HepG2 (cell line): ENCODE measurements around the gene EIF4A3. TPM values are rescaled to one million over a fixed set of nuclear protein-coding genes. Genes with fewer than 3 reads are reported as not detected.

Experiments used
- ASH2L ChIP-seq: fragments of 300-600, 200-600 bp; sonication (generic); IDR thresholded peaks from 2 replicates; pipeline ENCODE4 v1.7.0; 2017; ENCODE audit warnings: low read depth, mild to moderate bottlenecking, moderate library complexity, mixed read lengths, low read length; ENCODE audit not compliant: insufficient read length
- DMAP1 ChIP-seq: IDR thresholded peaks from 2 replicates; pipeline ENCODE4 v1.6.1; 2016
- NFE2L1 ChIP-seq: sonication (generic); formaldehyde crosslinking; IDR thresholded peaks from 2 replicates; pipeline ENCODE4 v1.4.0; 2020; ENCODE audit warnings: missing genetic modification reagents, mild to moderate bottlenecking, borderline replicate concordance
- NFKBIZ ChIP-seq: IDR thresholded peaks from 2 replicates; pipeline ENCODE4 v1.6.1; 2018; ENCODE audit warnings: missing genetic modification reagents, missing compliant biosample characterization
- SAFB2 ChIP-seq: sonication (generic); formaldehyde crosslinking; IDR thresholded peaks from 2 replicates; pipeline ENCODE4 v1.5.1; 2020; ENCODE audit warnings: missing genetic modification reagents, low read depth, mild to moderate bottlenecking, borderline replicate concordance
- SNAPC2 ChIP-seq: sonication (generic); formaldehyde crosslinking; IDR thresholded peaks from 2 replicates; pipeline ENCODE4 v1.8.1; 2022; ENCODE audit warnings: mild to moderate bottlenecking, missing genetic modification reagents
- ZFP90 ChIP-seq: sonication (generic); formaldehyde crosslinking; IDR thresholded peaks from 2 replicates; pipeline ENCODE4 v1.8.0; 2022; ENCODE audit warnings: missing genetic modification reagents, mild to moderate bottlenecking, inconsistent platforms, borderline replicate concordance
- ZKSCAN8 ChIP-seq: IDR thresholded peaks from 2 replicates; pipeline ENCODE4 v1.6.1; 2016; ENCODE audit warnings: borderline replicate concordance, missing genetic modification reagents, missing compliant biosample characterization
- ZNF318 ChIP-seq: sonication (generic); formaldehyde crosslinking; IDR thresholded peaks from 2 replicates; pipeline ENCODE4 v1.4.0; 2020; ENCODE audit warnings: mild to moderate bottlenecking, missing genetic modification reagents
- ZNF563 ChIP-seq: sonication (generic); formaldehyde crosslinking; IDR thresholded peaks from 2 replicates; pipeline ENCODE4 v1.8.0; 2022; ENCODE audit warnings: mild to moderate bottlenecking, moderate library complexity, missing genetic modification reagents
- polyA plus RNA-seq, 8 experiments: library from polyadenylated mRNA; depleted of rRNA in 3 of 8; stranded (reverse) in 7 of 8; unstranded in 1 of 8; fragments of >200 nt; fragmentation: Illumina TruSeq in 4 of 8; extraction: Trizol in 4 of 8; gene quantifications; 2 replicates each; pipeline versions ENCODE4 v1.2.1 to v1.2.3, GENCODE V29; 2011 to 2016; ENCODE audit warnings: low read depth in 4 of 8, missing spikeins in 1 of 8, mixed read lengths in 1 of 8; ENCODE audit not compliant: insufficient read depth in 1 of 8
- total RNA-seq, 5 experiments: library from RNA; depleted of rRNA; stranded (reverse); fragments of >200 nt; fragmentation: Illumina TruSeq; extraction: Trizol; gene quantifications; 2 replicates each; pipeline ENCODE4 v1.2.3, GENCODE V29; 2016; ENCODE audit warnings: low read depth in 1 of 5
- TF ChIP-seq, protein P1 (sequence below): sonication (generic); formaldehyde crosslinking; IDR thresholded peaks from 2 replicates; pipeline ENCODE4 v1.5.0; 2020; ENCODE audit warnings: missing genetic modification reagents

Gene EIF4A3
- total and polyA plus RNA-seq, 2 of the 13 experiments (the other 11 are each of a cell fraction or from before 2014, with no cell fraction given) = 145 to 187 TPM

DNA sequence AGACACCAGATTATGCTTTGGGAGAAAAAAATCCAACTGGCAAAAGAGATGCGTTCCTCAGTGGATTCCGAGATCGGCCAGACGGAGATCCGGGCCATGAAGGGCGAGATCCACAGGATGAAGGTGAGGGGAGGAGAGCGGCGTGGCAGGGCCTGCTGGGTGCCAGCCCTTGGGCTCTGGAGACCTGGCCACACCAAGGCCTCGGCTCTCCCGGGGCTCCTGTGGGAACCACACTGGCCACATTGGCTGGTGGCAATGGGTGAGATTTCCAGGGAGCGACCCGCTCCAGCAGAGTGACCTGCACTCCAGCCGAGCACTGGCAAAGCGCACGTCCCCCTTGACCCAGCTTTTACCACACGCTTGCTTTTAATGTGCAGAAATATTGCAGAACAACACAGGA is 57.2 kb downstream of the EIF4A3 start (continued):
- TF ChIP-seq ZNF318 (CRISPR knock-in tag) (no peak), ZKSCAN8 (CRISPR knock-in tag) (no peak), ZNF563 (CRISPR knock-in tag) (no peak), SAFB2 (CRISPR knock-in tag) (no peak), NFKBIZ (CRISPR knock-in tag) (no peak), NFE2L1 (CRISPR knock-in tag) (no peak), DMAP1 (no peak), ASH2L (no peak), SNAPC2 (CRISPR knock-in tag) (no peak), ZFP90 (CRISPR knock-in tag) (no peak)
- TF ChIP-seq, protein P1, sequence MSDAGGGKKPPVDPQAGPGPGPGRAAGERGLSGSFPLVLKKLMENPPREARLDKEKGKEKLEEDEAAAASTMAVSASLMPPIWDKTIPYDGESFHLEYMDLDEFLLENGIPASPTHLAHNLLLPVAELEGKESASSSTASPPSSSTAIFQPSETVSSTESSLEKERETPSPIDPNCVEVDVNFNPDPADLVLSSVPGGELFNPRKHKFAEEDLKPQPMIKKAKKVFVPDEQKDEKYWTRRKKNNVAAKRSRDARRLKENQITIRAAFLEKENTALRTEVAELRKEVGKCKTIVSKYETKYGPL (CRISPR knock-in tag) = no peak
